H1 (cell line): ENCODE results near the gene SDF2. TPM values are rescaled to one million over a fixed set of nuclear protein-coding genes. Genes with fewer than 3 reads are reported as not detected.

Source experiments
- CTCF ChIA-PET: fragments of 300-600 bp; sonication (Branson Sonifier 250); formaldehyde crosslinking; loops from one replicate; lab custom pipeline; 2021; ENCODE audit not compliant: partially characterized antibody; lab: Charles Lee
- POLR2A ChIA-PET: fragments of 300-600 bp; sonication (Branson Sonifier 250); formaldehyde crosslinking; loops from one replicate; lab custom pipeline; 2021; ENCODE audit warnings: inconsistent platforms; ENCODE audit not compliant: partially characterized antibody; lab: Charles Lee
- DNase-seq, 2 experiments: peaks; one replicate each; pipeline versions ENCODE4 v3.0.0 to v3.0.0-alpha.2; 2010 to 2022; ENCODE audit warnings: low spot score in 2 of 2, low read depth in 1 of 2, mixed read lengths in 1 of 2
- FAIRE-seq: peaks from 2 replicates; lab custom pipeline; 2011; peaks lifted over from hg19 to GRCh38; lab: Jason Lieb, UNC
- H2AFZ ChIP-seq: 2 replicates; pipeline ENCODE4 v1.8.1; 2012; ENCODE audit warnings: low read length, inconsistent platforms
- H2AK5ac ChIP-seq: 2 replicates; pipeline ENCODE4 v1.6.1; 2013; ENCODE audit warnings: low read depth, low read length
- H2BK120ac ChIP-seq: replicated peaks from 2 replicates; pipeline ENCODE3; 2013; ENCODE audit warnings: low read depth, low read length, inconsistent platforms
- H2BK12ac ChIP-seq: 2 replicates; pipeline ENCODE4 v1.6.1; 2013; ENCODE audit warnings: low read depth, low read length
- H2BK15ac ChIP-seq: 2 replicates; pipeline ENCODE4 v1.6.1; 2013; ENCODE audit warnings: low read length
- H2BK20ac ChIP-seq: 2 replicates; pipeline ENCODE4 v1.6.1; 2013; ENCODE audit warnings: low read length
- H2BK5ac ChIP-seq: 2 replicates; pipeline ENCODE4 v1.6.1; 2013; ENCODE audit warnings: low read depth, low read length
- H3K14ac ChIP-seq: 2 replicates; pipeline ENCODE4 v1.6.1; 2013; ENCODE audit warnings: inconsistent platforms; ENCODE audit not compliant: insufficient read length
- H3K18ac ChIP-seq: 2 replicates; pipeline ENCODE4 v1.6.1; 2013; ENCODE audit warnings: low read length; ENCODE audit errors: extremely low read depth
- H3K23ac ChIP-seq: 2 replicates; pipeline ENCODE4 v1.6.1; 2013; ENCODE audit warnings: inconsistent platforms; ENCODE audit not compliant: insufficient read length
- H3K23me2 ChIP-seq: 2 replicates; pipeline ENCODE4 v1.6.1; 2013; ENCODE audit warnings: low read depth, low read length
- H3K27ac ChIP-seq: 2 replicates; pipeline ENCODE4 v1.6.1; 2011; ENCODE audit warnings: low read depth, low read length, inconsistent platforms
- H3K27me3 ChIP-seq, 4 experiments: replicated peaks in 1 of 4; 1 replicate in 1 of 4; 2 replicates in 3 of 4; pipeline versions ENCODE4 v1.6.1 to v1.8.1; 2011 to 2013; ENCODE audit warnings: low read length in 3 of 4, mild to moderate bottlenecking in 3 of 4, inconsistent platforms in 2 of 4, mixed read lengths in 2 of 4, moderate library complexity in 1 of 4; ENCODE audit not compliant: control insufficient read depth in 3 of 4, insufficient read depth in 3 of 4; ENCODE audit errors: extremely low read depth in 1 of 4
- H3K36me3 ChIP-seq, 4 experiments: 2 replicates each; pipeline versions ENCODE4 v1.6.1 to v1.8.1; 2011 to 2013; ENCODE audit warnings: mild to moderate bottlenecking in 4 of 4, low read length in 3 of 4, moderate library complexity in 2 of 4, control low read depth in 1 of 4, inconsistent platforms in 1 of 4; ENCODE audit not compliant: insufficient read depth in 4 of 4, control insufficient read depth in 2 of 4
- H3K4ac ChIP-seq: replicated peaks from 2 replicates; pipeline ENCODE3; 2013; ENCODE audit warnings: low read length, low read depth, mixed read lengths, inconsistent platforms; ENCODE audit not compliant: insufficient read length
- H3K4me1 ChIP-seq, 4 experiments: replicated peaks in 1 of 4; 1 replicate in 1 of 4; 2 replicates in 3 of 4; pipeline versions ENCODE4 v1.6.1 to v1.8.1; 2011 to 2013; ENCODE audit warnings: low read length in 3 of 4, inconsistent platforms in 2 of 4, mixed read lengths in 1 of 4; ENCODE audit not compliant: insufficient read depth in 4 of 4, control insufficient read depth in 3 of 4
- H3K4me2 ChIP-seq, 2 experiments: 2 replicates each; pipeline versions ENCODE4 v1.6.1 to v1.8.1; 2011 to 2013; ENCODE audit warnings: low read depth in 2 of 2, low read length in 2 of 2, control low read depth in 1 of 2, inconsistent platforms in 1 of 2, mild to moderate bottlenecking in 1 of 2; ENCODE audit not compliant: insufficient read depth in 1 of 2
- H3K4me3 ChIP-seq, 4 experiments: fragments of 200-600, 300-600 bp in 1 of 4; sonication (generic), shearing (Covaris generic), sonication (Bioruptor Twin) in 1 of 4; 2 replicates each; pipeline versions ENCODE4 v1.5.1 to v1.8.1; 2011 to 2016; ENCODE audit warnings: low read length in 4 of 4, low read depth in 3 of 4, control low read depth in 2 of 4, inconsistent platforms in 2 of 4, mild to moderate bottlenecking in 2 of 4, mixed read lengths in 1 of 4, moderate library complexity in 1 of 4; ENCODE audit not compliant: insufficient read depth in 2 of 4; ENCODE audit errors: extremely low read depth in 1 of 4
- H3K56ac ChIP-seq: replicated peaks from 2 replicates; pipeline ENCODE3; 2013; ENCODE audit warnings: low read depth, mild to moderate bottlenecking, mixed read lengths, low read length, inconsistent platforms; ENCODE audit not compliant: insufficient read length
- H3K79me1 ChIP-seq: 2 replicates; pipeline ENCODE4 v1.6.1; 2013; ENCODE audit warnings: low read depth, low read length, control low read depth
- H3K79me2 ChIP-seq, 2 experiments: 2 replicates each; pipeline versions ENCODE4 v1.6.1 to v1.8.1; 2012 to 2013; ENCODE audit warnings: low read length in 2 of 2, mild to moderate bottlenecking in 2 of 2, inconsistent platforms in 1 of 2; ENCODE audit not compliant: insufficient read depth in 2 of 2, control insufficient read depth in 1 of 2
- H3K9ac ChIP-seq, 4 experiments: replicated peaks in 1 of 4; 1 replicate in 1 of 4; 2 replicates in 3 of 4; pipeline versions ENCODE4 v1.6.1 to v1.8.1; 2011 to 2013; ENCODE audit warnings: low read depth in 3 of 4, low read length in 3 of 4, control low read depth in 2 of 4, mild to moderate bottlenecking in 2 of 4, moderate library complexity in 2 of 4, inconsistent platforms in 1 of 4; ENCODE audit errors: extremely low read depth in 1 of 4
- H3K9me3 ChIP-seq, 2 experiments: 2 replicates each; pipeline versions ENCODE4 v1.6.1 to v1.8.1; 2012 to 2013; ENCODE audit warnings: mild to moderate bottlenecking in 2 of 2, moderate library complexity in 2 of 2, control low read depth in 1 of 2, inconsistent platforms in 1 of 2, low read depth in 1 of 2, low read length in 1 of 2, mixed read lengths in 1 of 2; ENCODE audit not compliant: insufficient read depth in 2 of 2
- H4K20me1 ChIP-seq, 2 experiments: replicated peaks in 1 of 2; 2 replicates each; pipeline versions ENCODE3 to v1.8.1; 2011 to 2013; ENCODE audit warnings: inconsistent platforms in 2 of 2, low read length in 2 of 2, mild to moderate bottlenecking in 1 of 2; ENCODE audit not compliant: insufficient read depth in 2 of 2, control insufficient read depth in 1 of 2
- H4K5ac ChIP-seq: 2 replicates; pipeline ENCODE4 v1.6.1; 2013; ENCODE audit warnings: low read length, low read depth, mixed read lengths, inconsistent platforms; ENCODE audit not compliant: insufficient read length
- H4K8ac ChIP-seq: 2 replicates; pipeline ENCODE4 v1.8.0; 2013; ENCODE audit warnings: mild to moderate bottlenecking, moderate library complexity, low read length, inconsistent platforms; ENCODE audit not compliant: insufficient read depth; ENCODE audit errors: extremely low read depth
- H4K91ac ChIP-seq: replicated peaks from 2 replicates; pipeline ENCODE3; 2013; ENCODE audit warnings: low read length, mixed read lengths, inconsistent platforms; ENCODE audit not compliant: insufficient read length
- KDM4A ChIP-seq: IDR thresholded peaks from one replicate; pipeline ENCODE4 v1.7.1; 2012; ENCODE audit warnings: low read depth, mild to moderate bottlenecking, moderate library complexity, low read length, inconsistent platforms; ENCODE audit not compliant: severe bottlenecking
- TEAD4 ChIP-seq: IDR thresholded peaks from 2 replicates; pipeline ENCODE4 v1.6.1; 2012; ENCODE audit warnings: low read depth, low read length, inconsistent platforms, mixed read lengths
- WGBS, 2 experiments: shearing (Covaris generic) in 1 of 2; methylation state at CpG; one replicate each; pipeline versions ENCODE4 v1.1.6 to v1.1.7; 2013 to 2015; ENCODE audit warnings: low lambda C conversion rate in 2 of 2, mixed read lengths in 2 of 2, inconsistent platforms in 1 of 2, low coverage in 1 of 2, missing lambda C conversion rate in 1 of 2; ENCODE audit not compliant: insufficient replicate concordance in 2 of 2, insufficient coverage in 1 of 2, insufficient read length in 1 of 2; ENCODE audit errors: extremely low coverage in 1 of 2, missing lambda C conversion rate in 1 of 2; 5-methylcytosine and 5-hydroxymethylcytosine counted together
- polyA plus RNA-seq, 7 experiments: library from polyadenylated mRNA; depleted of rRNA in 3 of 7; stranded (reverse) in 5 of 7; unstranded in 2 of 7; fragments of >200 nt in 5 of 7; fragments of 200-250 nt in 2 of 7; gene quantifications; 1 replicate in 5 of 7; 2 replicates in 1 of 7; 4 replicates in 1 of 7; pipeline versions ENCODE4 v1.2.1 to v1.2.3, GENCODE V29; 2011 to 2013; ENCODE audit warnings: missing spikeins in 2 of 7, mixed read lengths in 2 of 7
- total RNA-seq: library from RNA; stranded (reverse); fragmentation: NEBNext Ultra II Directional; extraction: Animal tissue kit (Norgen Biotek cat#: 25700); gene quantifications from 2 replicates; pipeline ENCODE4 v1.2.1, GENCODE V29; 2021

SDF2 gene
- total and polyA plus RNA-seq, 2 of the 8 experiments (the other 6 are each of a cell fraction or from before 2014, with no cell fraction given) = 44.8 to 65.4 TPM

- POLR2A ChIA-PET = interaction anchor here (0.9 to 4.8 kb wide), 14 partner anchors 8 to 92 kb away, joined by 3 to 47 read pairs (median 6); partner anchors contain the start of genes PROCA1 and RPL23A
Measured at GRCh38 chr17:28702752-28703150, 41.0 kb upstream of the SDF2 start.

More at GRCh38 chr17:28702752-28703150, 41.0 kb upstream of the SDF2 start:
- H3K79me1 ChIP-seq = no peaks in the 10 kb centered on the region
- CTCF ChIA-PET = interaction anchor here (0.7 to 2.5 kb wide), 6 partner anchors 34 to 284 kb away, joined by 3 to 9 read pairs (median 4); no protein-coding TSS in a partner anchor
- H2BK20ac ChIP-seq = no peak overlapping the region
- no peak overlapping the region for H2AFZ ChIP-seq
- no peaks in the 10 kb centered on the region for H3K23me2 ChIP-seq
- peaks cover 0 to 11% (median 4%) of the 10 kb centered on the region in 4 experiments; a peak in 4 of 7 replicates for H3K4me1 ChIP-seq
- no peak overlapping the region for H3K9ac ChIP-seq
- no peak overlapping the region for H2BK120ac ChIP-seq
- no peaks in the 10 kb centered on the region for H3K9me3 ChIP-seq
- peaks cover 10 to 24% of the 10 kb centered on the region in 2 experiments for H4K20me1 ChIP-seq
- H4K8ac ChIP-seq = no peak overlapping the region
- no peak overlapping the region for H3K4ac ChIP-seq
- no peak overlapping the region for H3K56ac ChIP-seq
- no peak overlapping the region for H3K18ac ChIP-seq
- WGBS, 2 experiments = 79% methylated on average over 3 of the region's 3 CpGs; no CpG with 5 or more reads in 1 of the 2 experiments
- H3K4me3 ChIP-seq = no peak overlapping the region
- no peak overlapping the region for H3K23ac ChIP-seq
- peaks cover 30 to 55% (median 49%) of the 10 kb centered on the region in 4 experiments for H3K36me3 ChIP-seq
- H3K4me2 ChIP-seq = no peak overlapping the region
- H2AK5ac ChIP-seq = no peak overlapping the region
- no peak overlapping the region for H4K5ac ChIP-seq
- no peak overlapping the region for H2BK12ac ChIP-seq
- H3K14ac ChIP-seq = no peak overlapping the region
- peak overlapping the region; percentile 13; the same call in 1 of the 2 replicates for H2BK5ac ChIP-seq
- H4K91ac ChIP-seq = no peak overlapping the region
- peak overlapping the region; percentile 19; the same call in 1 of the 2 replicates for H3K27ac ChIP-seq
- no peaks in the 10 kb centered on the region for H3K27me3 ChIP-seq
- FAIRE-seq (no peak), DNase-seq (no peak)
- H3K79me2 ChIP-seq = no peaks in the 10 kb centered on the region
- no peak overlapping the region for H2BK15ac ChIP-seq
- TF ChIP-seq TEAD4 (no peak), KDM4A (no peak)
